Gastroesophageal sphincter (tissue), 3 donors: ENCODE data around the gene GGCX.

Source experiments
- CTCF ChIP-seq, 4 experiments: fragments of 200-600 bp in 2 of 4; fragments of 450-650 bp in 2 of 4; sonication (generic) in 1 of 4; IDR thresholded peaks; one replicate each; pipeline ENCODE4 v1.5.1; 2017 to 2019; ENCODE audit warnings: antibody characterized with exemption in 4 of 4, mild to moderate bottlenecking in 2 of 4, moderate library complexity in 2 of 4
- EP300 ChIP-seq: sonication (generic); formaldehyde crosslinking; IDR thresholded peaks from one replicate; pipeline ENCODE4 v1.6.1; 2017; ENCODE audit warnings: antibody characterized with exemption, mild to moderate bottlenecking
- POLR2A ChIP-seq, 2 donors: fragments of 450-650 bp; IDR thresholded peaks; one replicate each; pipeline ENCODE4 v1.6.1; 2017; ENCODE audit warnings: antibody characterized with exemption in 2 of 2, mild to moderate bottlenecking in 2 of 2, moderate library complexity in 1 of 2
- POLR2AphosphoS5 ChIP-seq: sonication (generic); formaldehyde crosslinking; IDR thresholded peaks from one replicate; pipeline ENCODE4 v1.6.1; 2017; ENCODE audit warnings: antibody characterized with exemption

- TF ChIP-seq CTCF (IDR thresholded peaks at IDR 0.05) (no peak), EP300 (no peak), POLR2A (IDR thresholded peaks at IDR 0.05) (no peak), POLR2AphosphoS5 (no peak)
These were observed 38.9 kb upstream of the GGCX start for GRCh38 chr2:85600235-85600575.
